Forelimb muscle (tissue), 1 donor: ENCODE measurements around the gene CACNA1H. TPM values are rescaled to one million over a fixed set of nuclear protein-coding genes. Genes with fewer than 3 reads are reported as not detected.

Source experiments
- DNase-seq: peaks from one replicate; pipeline ENCODE4 v3.0.0-alpha.2; 2013; ENCODE audit warnings: low read depth
- polyA plus RNA-seq: library from polyadenylated mRNA; unstranded; fragments of 120-200 nt; gene quantifications from one replicate; pipeline ENCODE4 v1.2.1, GENCODE V29; 2013; ENCODE audit not compliant: insufficient read length

Gene CACNA1H
- polyA plus RNA-seq, 1 donor, result 51.6 TPM

DNA sequence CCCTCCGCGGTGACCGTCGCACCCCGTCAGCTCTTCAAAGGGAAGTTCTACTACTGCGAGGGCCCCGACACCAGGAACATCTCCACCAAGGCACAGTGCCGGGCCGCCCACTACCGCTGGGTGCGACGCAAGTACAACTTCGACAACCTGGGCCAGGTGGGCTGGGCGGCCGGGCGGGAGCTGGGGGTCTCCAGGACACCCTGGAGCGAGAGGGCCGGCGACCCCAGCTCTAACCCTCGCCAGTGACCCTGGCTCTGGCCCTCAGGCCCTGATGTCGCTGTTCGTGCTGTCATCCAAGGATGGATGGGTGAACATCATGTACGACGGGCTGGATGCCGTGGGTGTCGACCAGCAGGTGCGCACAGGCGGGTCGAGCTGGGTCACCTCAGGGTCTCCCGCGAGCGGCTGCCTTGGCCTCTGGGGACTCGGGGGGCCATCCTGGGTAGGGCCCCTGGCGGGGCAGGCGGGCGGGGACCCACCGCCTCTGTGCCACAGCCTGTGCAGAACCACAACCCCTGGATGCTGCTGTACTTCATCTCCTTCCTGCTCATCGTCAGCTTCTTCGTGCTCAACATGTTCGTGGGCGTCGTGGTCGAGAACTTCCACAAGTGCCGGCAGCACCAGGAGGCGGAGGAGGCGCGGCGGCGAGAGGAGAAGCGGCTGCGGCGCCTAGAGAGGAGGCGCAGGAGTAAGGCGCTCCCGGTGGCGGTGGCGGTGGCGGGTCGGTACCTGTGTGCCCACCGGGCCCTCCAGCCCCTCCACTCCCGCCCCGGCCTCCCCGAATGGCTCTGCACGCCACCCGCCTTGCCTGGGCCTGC, 58.8 kb downstream of the CACNA1H start:
- no peak for DNase-seq

DNA sequence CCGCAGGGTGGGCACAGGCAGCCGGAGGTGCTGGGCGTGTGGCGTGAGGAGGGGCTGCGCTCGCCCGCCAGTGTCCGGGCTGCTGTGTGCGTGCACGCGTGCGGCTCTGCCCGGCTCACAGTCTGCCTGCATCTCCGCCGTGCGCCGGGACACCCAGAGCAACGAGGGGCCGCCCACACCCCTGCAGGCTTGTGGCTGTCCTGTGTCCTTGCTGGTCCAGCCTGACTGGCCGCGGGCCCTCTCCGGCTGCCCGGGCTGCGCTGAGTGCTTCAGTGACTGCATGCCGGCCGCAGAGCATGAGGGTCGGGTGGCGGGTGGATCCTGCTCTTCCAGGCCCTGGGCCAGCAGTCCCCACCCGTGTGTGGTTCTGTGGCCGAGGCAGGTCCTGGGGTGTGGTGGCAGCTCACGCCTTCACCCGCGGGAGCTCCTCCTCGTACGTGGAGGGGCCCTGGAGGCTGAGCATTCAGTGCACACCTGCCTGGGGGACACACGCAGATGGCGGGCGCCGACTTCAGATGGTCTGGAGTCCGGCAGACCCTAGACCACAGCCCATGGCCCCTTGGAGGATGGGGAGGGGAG, 59.8 kb downstream of the CACNA1H start:
- no peak for DNase-seq

- DNase-seq, result no peak
These were observed 60.3 kb downstream of the CACNA1H start for GRCh38 chr16:1213231-1213630.

DNA sequence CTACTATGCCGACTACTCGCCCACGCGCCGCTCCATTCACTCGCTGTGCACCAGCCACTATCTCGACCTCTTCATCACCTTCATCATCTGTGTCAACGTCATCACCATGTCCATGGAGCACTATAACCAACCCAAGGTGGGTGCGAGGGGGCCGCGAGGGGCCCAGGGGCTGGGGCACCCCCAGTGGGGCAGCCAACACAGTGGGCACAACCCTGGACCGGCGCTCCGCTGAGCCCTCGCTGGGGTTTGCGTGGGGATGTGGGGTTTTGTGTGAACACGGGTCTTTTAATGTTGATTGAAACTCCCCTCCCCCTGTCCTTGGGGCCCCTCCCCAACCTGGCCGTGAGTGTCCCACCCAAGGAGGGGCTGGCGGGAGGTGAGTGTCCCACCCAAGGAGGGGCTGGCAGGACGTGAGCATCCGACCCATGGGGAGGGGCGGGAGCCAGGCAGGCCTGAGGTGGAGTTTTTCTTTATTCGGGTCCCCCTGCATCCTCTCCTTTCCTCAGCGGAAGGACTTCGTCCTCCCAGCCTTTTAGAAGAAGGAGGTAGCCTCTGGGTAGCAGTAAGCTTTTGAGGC, 61.0 kb downstream of the CACNA1H start:
- no peak for DNase-seq

- no peak for DNase-seq
These were observed 61.8 kb downstream of the CACNA1H start for GRCh38 chr16:1214719-1215118.

GRCh38 chr16:1215574-1216295, 62.8 kb downstream of the CACNA1H start:
- no peak for DNase-seq

DNA sequence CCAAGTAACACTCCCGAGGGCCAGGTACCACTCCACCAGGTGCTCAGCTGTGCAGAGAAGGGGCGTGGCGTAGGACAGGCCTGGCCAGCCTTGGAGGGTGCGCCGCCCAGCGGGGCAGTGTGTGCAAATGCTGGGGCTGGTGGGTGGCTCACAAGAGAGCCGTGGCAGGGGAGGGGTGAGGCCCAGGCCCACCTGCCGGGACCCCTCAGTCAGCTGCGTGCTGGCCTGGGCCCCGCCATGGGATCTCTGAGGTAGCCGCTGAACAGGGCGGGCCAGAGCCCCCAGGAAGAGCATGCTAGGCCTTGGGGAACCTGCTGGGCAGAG, 63.4 kb downstream of the CACNA1H start:
- DNase-seq, result no peak

DNA sequence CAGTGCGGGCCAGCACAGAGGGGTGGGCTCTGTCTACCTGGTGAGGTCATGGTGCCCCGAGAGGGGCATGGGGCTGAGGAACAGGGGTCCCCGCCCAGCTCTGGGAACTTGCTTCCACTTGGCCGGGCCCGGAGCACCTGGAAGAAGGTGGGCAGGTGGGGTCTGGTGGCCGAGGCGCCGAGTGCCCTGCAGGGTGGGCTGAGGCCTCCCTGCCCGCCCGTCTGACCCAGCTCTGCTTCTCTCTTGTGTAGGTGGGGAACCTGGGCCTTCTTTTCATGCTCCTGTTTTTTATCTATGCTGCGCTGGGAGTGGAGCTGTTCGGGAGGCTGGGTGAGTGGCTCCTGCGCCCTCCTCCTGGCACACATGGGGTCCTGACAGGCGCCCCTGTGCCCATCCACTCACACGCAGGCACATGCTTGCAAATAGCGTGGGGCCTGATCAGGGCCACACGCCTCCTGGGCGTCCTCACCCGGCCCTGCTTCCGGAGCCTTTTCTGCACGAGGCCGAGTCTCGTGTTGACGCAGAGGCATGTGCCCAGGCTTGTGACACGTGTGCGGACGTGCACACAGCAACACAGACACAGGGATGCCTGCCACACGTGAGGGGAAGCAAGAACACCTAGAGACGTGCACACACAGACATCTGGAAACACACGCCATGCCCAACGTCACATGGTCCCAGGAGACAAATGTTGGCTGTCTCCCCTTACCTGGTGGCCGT, 63.9 kb downstream of the CACNA1H start:
- DNase-seq, result no peak

DNA sequence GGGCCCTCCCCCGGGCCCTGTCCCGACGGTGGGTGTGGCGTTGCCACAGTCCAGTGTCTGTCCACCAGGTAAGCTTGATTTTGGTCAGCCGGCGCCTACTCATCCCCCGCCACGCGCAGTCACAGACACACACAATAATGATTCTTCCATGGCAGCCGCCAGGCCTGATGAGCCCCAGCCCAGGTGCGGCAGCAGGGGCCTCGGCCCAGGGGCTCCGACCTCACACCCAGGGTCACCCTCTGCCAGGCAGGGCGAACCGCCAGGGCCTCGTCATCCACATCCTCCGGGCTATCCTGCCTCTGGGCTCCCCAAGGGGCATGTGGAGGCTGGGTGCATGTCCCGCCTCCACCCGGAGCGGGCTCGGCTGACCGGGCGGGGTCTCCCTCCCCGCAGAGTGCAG, 64.6 kb downstream of the CACNA1H start:
- no peak for DNase-seq

DNA sequence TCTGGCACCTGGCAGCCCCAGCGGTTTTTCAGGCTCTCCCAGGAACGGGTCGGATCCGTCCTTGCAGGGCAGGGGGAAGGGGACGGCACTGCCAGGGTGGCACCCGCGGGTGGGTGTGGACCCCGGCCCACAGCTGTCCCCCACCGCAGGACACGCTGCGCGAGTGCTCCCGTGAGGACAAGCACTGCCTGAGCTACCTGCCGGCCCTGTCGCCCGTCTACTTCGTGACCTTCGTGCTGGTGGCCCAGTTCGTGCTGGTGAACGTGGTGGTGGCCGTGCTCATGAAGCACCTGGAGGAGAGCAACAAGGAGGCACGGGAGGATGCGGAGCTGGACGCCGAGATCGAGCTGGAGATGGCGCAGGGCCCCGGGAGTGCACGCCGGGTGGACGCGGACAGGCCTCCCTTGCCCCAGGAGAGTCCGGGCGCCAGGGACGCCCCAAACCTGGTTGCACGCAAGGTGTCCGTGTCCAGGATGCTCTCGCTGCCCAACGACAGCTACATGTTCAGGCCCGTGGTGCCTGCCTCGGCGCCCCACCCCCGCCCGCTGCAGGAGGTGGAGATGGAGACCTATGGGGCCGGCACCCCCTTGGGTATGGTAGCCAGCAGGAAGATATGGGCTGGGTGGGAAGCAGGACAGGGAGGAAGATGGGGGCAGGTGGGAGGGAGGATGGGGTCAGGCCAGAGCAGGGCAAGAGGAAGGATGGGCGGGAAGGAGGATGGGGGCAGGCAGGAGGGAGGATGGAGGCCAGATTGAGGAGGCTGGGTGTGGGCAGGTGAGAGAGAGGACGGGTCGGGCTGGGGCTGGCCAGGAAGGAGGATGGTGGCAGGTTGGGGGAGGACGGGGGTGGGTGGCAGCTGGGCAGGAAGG, 65.4 kb downstream of the CACNA1H start:
- no peak for DNase-seq

DNA sequence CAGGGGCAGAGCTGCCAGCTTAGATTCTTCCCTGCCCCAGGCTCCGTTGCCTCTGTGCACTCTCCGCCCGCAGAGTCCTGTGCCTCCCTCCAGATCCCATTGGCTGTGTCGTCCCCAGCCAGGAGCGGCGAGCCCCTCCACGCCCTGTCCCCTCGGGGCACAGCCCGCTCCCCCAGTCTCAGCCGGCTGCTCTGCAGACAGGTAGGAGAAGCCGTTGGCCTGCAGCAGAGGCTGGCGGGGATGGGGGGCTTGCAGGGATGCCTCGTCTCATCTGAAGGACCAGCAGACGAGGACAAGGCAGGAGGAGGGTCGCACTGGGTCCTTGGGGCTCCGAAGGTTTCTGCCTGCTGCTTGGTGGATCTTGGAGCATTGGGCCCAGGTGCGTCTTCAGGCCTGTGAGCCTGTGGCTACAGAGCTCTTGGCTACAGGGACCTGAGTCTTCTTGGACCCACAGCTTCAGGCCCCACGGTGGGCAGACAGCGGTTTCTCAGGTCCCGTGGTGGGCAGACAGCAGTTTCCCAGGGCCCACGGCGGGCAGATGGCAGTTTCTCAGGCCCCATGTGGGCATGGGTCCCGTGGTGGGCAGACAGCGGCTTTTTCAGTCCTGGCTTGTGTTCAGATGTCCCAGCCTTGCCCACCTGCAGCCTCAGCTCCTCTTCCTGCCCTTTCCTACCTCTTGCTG, 66.2 kb downstream of the CACNA1H start:
- no peak for DNase-seq

DNA sequence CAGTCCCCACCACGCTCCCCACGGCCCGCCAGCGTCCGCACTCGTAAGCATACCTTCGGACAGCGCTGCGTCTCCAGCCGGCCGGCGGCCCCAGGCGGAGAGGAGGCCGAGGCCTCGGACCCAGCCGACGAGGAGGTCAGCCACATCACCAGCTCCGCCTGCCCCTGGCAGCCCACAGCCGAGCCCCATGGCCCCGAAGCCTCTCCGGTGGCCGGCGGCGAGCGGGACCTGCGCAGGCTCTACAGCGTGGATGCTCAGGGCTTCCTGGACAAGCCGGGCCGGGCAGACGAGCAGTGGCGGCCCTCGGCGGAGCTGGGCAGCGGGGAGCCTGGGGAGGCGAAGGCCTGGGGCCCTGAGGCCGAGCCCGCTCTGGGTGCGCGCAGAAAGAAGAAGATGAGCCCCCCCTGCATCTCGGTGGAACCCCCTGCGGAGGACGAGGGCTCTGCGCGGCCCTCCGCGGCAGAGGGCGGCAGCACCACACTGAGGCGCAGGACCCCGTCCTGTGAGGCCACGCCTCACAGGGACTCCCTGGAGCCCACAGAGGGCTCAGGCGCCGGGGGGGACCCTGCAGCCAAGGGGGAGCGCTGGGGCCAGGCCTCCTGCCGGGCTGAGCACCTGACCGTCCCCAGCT, 67.3 kb downstream of the CACNA1H start:
- no peak for DNase-seq

DNA sequence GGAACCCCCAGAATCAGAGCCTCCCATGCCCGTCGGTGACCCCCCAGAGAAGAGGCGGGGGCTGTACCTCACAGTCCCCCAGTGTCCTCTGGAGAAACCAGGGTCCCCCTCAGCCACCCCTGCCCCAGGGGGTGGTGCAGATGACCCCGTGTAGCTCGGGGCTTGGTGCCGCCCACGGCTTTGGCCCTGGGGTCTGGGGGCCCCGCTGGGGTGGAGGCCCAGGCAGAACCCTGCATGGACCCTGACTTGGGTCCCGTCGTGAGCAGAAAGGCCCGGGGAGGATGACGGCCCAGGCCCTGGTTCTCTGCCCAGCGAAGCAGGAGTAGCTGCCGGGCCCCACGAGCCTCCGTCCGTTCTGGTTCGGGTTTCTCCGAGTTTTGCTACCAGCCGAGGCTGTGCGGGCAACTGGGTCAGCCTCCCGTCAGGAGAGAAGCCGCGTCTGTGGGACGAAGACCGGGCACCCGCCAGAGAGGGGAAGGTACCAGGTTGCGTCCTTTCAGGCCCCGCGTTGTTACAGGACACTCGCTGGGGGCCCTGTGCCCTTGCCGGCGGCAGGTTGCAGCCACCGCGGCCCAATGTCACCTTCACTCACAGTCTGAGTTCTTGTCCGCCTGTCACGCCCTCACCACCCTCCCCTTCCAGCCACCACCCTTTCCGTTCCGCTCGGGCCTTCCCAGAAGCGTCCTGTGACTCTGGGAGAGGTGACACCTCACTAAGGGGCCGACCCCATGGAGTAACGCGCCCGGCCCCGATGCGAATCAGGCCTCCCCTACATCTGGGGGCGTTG, 68.1 kb downstream of the CACNA1H start:
- DNase-seq, result no peak

DNA sequence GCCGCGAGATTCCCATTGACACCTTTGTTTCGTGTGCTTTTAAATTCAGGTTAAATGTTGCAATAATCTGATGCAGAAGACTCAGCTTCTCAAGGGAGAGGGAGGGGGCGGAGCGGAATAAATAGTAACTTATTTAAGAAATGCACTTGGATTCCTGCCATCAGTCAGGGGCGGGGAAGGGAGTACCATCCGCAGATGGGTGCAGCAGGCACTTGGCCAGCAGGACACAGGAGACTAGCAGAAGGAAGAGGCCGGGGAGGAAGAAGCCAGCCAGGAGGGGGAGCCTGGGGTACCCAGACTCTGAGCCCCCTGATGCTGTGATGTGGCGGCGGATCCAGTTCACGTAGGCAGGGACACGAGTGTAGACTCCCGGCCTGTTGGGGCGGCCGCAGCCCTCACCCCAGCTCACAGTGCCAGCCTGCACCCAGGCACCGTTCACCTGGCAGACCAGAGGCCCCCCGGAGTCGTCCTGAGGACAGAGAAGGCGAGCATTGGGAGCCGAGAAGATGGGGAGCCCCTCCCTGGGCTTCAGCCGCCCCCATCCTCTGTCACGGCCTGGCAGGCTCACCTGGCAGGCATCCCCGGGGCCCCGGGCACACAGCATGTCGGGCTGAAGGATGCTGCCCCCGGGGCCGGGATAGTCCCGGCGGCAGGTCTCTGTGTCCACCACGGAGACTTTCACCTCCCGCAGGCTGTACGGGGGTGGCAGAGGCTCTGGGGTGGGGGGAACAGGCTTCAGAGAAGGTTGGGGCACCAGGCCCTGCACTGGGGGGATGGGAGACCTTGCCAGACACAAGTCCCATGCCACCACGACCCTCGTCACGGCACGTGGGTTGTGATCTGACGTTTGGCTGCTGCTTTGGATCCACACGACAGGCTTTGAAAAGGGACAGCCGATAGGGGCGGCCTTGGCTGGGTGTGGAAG, 69.0 kb downstream of the CACNA1H start:
- DNase-seq, result no peak

GRCh38 chr16:1222553-1223354, 69.8 kb downstream of the CACNA1H start:
- no peak for DNase-seq

- no peak for DNase-seq
These were observed 70.7 kb downstream of the CACNA1H start for GRCh38 chr16:1223355-1224214.
